GM23338 (cell line): Measurements from ENCODE around the gene PLEKHH3. TPM values are rescaled to one million over a fixed set of nuclear protein-coding genes. Genes with fewer than 3 reads are reported as not detected.

Experiments used
- ATAC-seq: fragments of 200-7000 bp; cut with Tn5 transposase; 3 replicates; pipeline ENCODE4 v1.9.1; 2020
- DNase-seq: peaks from one replicate; pipeline ENCODE4 v3.0.0-alpha.2; 2015; ENCODE audit warnings: low spot score
- H2AFZ ChIP-seq: fragments of 200-600 bp; sonication (generic); 2 replicates; pipeline ENCODE4 v1.8.0; 2016; ENCODE audit warnings: antibody characterized with exemption, mild to moderate bottlenecking, moderate library complexity
- H3F3A ChIP-seq: fragments of 200-600 bp; sonication (generic); replicated peaks from 2 replicates; pipeline ENCODE4 v1.8.0; 2017; ENCODE audit warnings: antibody characterized with exemption, mixed run types, low read depth
- H3K27ac ChIP-seq: fragments of 200-600 bp; sonication (generic); 2 replicates; pipeline ENCODE4 v1.6.1; 2016; ENCODE audit warnings: low read depth
- H3K27me3 ChIP-seq: fragments of 200-600 bp; sonication (generic); 2 replicates; pipeline ENCODE4 v1.8.0; 2016; ENCODE audit warnings: mild to moderate bottlenecking, mixed run types, moderate library complexity; ENCODE audit not compliant: insufficient read depth
- H3K36me3 ChIP-seq: fragments of 200-600 bp; sonication (generic); 2 replicates; pipeline ENCODE4 v1.8.0; 2016; ENCODE audit warnings: mild to moderate bottlenecking; ENCODE audit not compliant: insufficient read depth
- H3K4me1 ChIP-seq: fragments of 200-600 bp; sonication (generic); 2 replicates; pipeline ENCODE4 v1.8.0; 2016; ENCODE audit warnings: mild to moderate bottlenecking, moderate library complexity; ENCODE audit not compliant: insufficient read depth
- H3K4me2 ChIP-seq: fragments of 200-600 bp; sonication (generic); 2 replicates; pipeline ENCODE4 v1.7.1; 2017; ENCODE audit warnings: mixed run types
- H3K4me3 ChIP-seq: fragments of 200-600 bp; sonication (generic); 2 replicates; pipeline ENCODE4 v1.6.1; 2016; ENCODE audit warnings: mixed run types
- H3K79me2 ChIP-seq: fragments of 200-600 bp; sonication (generic); replicated peaks from 2 replicates; pipeline ENCODE4 v1.8.0; 2017; ENCODE audit warnings: mild to moderate bottlenecking; ENCODE audit not compliant: insufficient read depth
- H3K9me2 ChIP-seq: fragments of 200-600 bp; sonication (generic); 2 replicates; pipeline ENCODE4 v1.8.0; 2017; ENCODE audit not compliant: insufficient read depth
- H4K20me1 ChIP-seq: fragments of 200-600 bp; sonication (generic); replicated peaks from 2 replicates; pipeline ENCODE4 v1.8.0; 2017; ENCODE audit warnings: mild to moderate bottlenecking; ENCODE audit not compliant: insufficient read depth
- H3K27ac Mint-ChIP-seq: 2 replicates; pipeline ENCODE4 v1.8.0; 2020; ENCODE audit warnings: inconsistent platforms, mild to moderate bottlenecking, moderate library complexity, mixed read lengths
- H3K27me3 Mint-ChIP-seq: 3 replicates; pipeline ENCODE4 v1.8.0; 2022; ENCODE audit warnings: low read depth, mild to moderate bottlenecking, moderate library complexity, mixed read lengths, inconsistent platforms; ENCODE audit not compliant: insufficient read depth, poor library complexity
- H3K36me3 Mint-ChIP-seq: 3 replicates; pipeline ENCODE4 v1.8.0; 2021; ENCODE audit warnings: low read depth, mild to moderate bottlenecking, inconsistent platforms, moderate library complexity, mixed read lengths
- H3K4me1 Mint-ChIP-seq: 3 replicates; pipeline ENCODE4 v1.8.0; 2020; ENCODE audit warnings: mild to moderate bottlenecking, inconsistent platforms, mixed read lengths
- H3K4me3 Mint-ChIP-seq: 3 replicates; pipeline ENCODE4 v1.8.0; 2021; ENCODE audit warnings: moderate library complexity, mild to moderate bottlenecking, inconsistent platforms, mixed read lengths
- H3K9me3 Mint-ChIP-seq: 3 replicates; pipeline ENCODE4 v1.8.0; 2020; ENCODE audit warnings: moderate library complexity, mild to moderate bottlenecking, inconsistent platforms, mixed read lengths
- CREB1 ChIP-seq: fragments of 250-450 bp; sonication (Bioruptor Pico); IDR thresholded peaks from 2 replicates; pipeline ENCODE4 v1.5.0; 2020; ENCODE audit warnings: low read depth, mild to moderate bottlenecking, moderate library complexity
- CTCF ChIP-seq, 2 experiments: fragments of 200-600 bp in 1 of 2; sonication (generic) in 1 of 2; conservative IDR thresholded peaks; 2 replicates each; pipeline versions ENCODE4 v1.5.1 to v1.6.1; 2016 to 2017; ENCODE audit warnings: antibody characterized with exemption in 2 of 2, low read depth in 2 of 2, mild to moderate bottlenecking in 2 of 2, moderate library complexity in 1 of 2
- EZH2 ChIP-seq: fragments of 200-600 bp; sonication (generic); IDR thresholded peaks from one replicate; pipeline ENCODE4 v1.8.0; 2017; ENCODE audit warnings: antibody characterized with exemption, mild to moderate bottlenecking, low read depth; ENCODE audit not compliant: unreplicated experiment
- EZH2phosphoT487 ChIP-seq: fragments of 200-600 bp; sonication (generic); IDR thresholded peaks from one replicate; pipeline ENCODE4 v1.8.1; 2018; ENCODE audit warnings: antibody characterized with exemption; ENCODE audit not compliant: unreplicated experiment
- JUNB ChIP-seq: IDR thresholded peaks from one replicate; pipeline ENCODE4 v1.6.1; 2016; ENCODE audit warnings: antibody characterized with exemption; ENCODE audit not compliant: unreplicated experiment
- NANOG ChIP-seq: IDR thresholded peaks from 2 replicates; pipeline ENCODE4 v1.6.1; 2016; ENCODE audit warnings: antibody characterized with exemption, borderline replicate concordance
- POLR2AphosphoS5 ChIP-seq: IDR thresholded peaks from 2 replicates; pipeline ENCODE4 v1.6.1; 2016; ENCODE audit warnings: antibody characterized with exemption, low read depth
- REST ChIP-seq: IDR thresholded peaks from one replicate; pipeline ENCODE4 v1.6.1; 2018; ENCODE audit warnings: antibody characterized with exemption; ENCODE audit not compliant: unreplicated experiment
- STAT1 ChIP-seq: IDR thresholded peaks from one replicate; pipeline ENCODE4 v1.6.1; 2016; ENCODE audit warnings: antibody characterized with exemption; ENCODE audit not compliant: unreplicated experiment
- ZNF114 ChIP-seq: fragments of 250-450 bp; sonication (Bioruptor Pico); IDR thresholded peaks from 2 replicates; pipeline ENCODE4 v1.5.0; 2020; ENCODE audit warnings: mild to moderate bottlenecking, moderate library complexity
- ZNF331 ChIP-seq: fragments of 250-450 bp; sonication (Bioruptor Pico); IDR thresholded peaks from 2 replicates; pipeline ENCODE4 v1.5.0; 2020; ENCODE audit warnings: low read depth, mild to moderate bottlenecking, moderate library complexity
- polyA plus RNA-seq: library from polyadenylated mRNA; unstranded; fragments of >200 nt; fragmentation: Nextera tagmentation; extraction: Ambion mirVana; gene quantifications from 2 replicates; pipeline ENCODE4 v1.2.1, GENCODE V29; 2016
- total RNA-seq: library from RNA; depleted of rRNA; stranded (reverse); fragments of >200 nt; shearing (Covaris generic); gene quantifications from 2 replicates; pipeline ENCODE4 v1.2.3, GENCODE V29; 2014
- TF ChIP-seq, protein P1 (sequence below): IDR thresholded peaks from 2 replicates; pipeline ENCODE4 v1.6.1; 2016; ENCODE audit warnings: antibody characterized with exemption
- TF ChIP-seq, protein P2 (sequence below): fragments of 250-450 bp; sonication (Bioruptor Pico); IDR thresholded peaks from 2 replicates; pipeline ENCODE4 v1.5.0; 2020; ENCODE audit warnings: mild to moderate bottlenecking, moderate library complexity

The PLEKHH3 gene
- total and polyA plus RNA-seq, 2 experiments from 2014 or later = 10.9 to 24.2 TPM

GRCh38 chr17:42617956-42618431 lies 58.8 kb downstream of the PLEKHH3 start:
- no peak for TF ChIP-seq ZNF114 (CRISPR knock-in tag)
- TF ChIP-seq REST = no peak
- TF ChIP-seq STAT1 = no peak
- no peak for TF ChIP-seq JUNB
- no peak for TF ChIP-seq POLR2AphosphoS5
- no peak for TF ChIP-seq CTCF (conservative IDR thresholded peaks at IDR 0.05; ENCODE audit: low read depth in 2 of 2)
- no peak for TF ChIP-seq EZH2
- TF ChIP-seq, protein P1, sequence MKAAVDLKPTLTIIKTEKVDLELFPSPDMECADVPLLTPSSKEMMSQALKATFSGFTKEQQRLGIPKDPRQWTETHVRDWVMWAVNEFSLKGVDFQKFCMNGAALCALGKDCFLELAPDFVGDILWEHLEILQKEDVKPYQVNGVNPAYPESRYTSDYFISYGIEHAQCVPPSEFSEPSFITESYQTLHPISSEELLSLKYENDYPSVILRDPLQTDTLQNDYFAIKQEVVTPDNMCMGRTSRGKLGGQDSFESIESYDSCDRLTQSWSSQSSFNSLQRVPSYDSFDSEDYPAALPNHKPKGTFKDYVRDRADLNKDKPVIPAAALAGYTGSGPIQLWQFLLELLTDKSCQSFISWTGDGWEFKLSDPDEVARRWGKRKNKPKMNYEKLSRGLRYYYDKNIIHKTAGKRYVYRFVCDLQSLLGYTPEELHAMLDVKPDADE = no peak
- TF ChIP-seq EZH2phosphoT487 = no peak
- TF ChIP-seq NANOG = no peak
- TF ChIP-seq ZNF331 = no peak
- TF ChIP-seq CREB1 = no peak
- TF ChIP-seq, protein P2, sequence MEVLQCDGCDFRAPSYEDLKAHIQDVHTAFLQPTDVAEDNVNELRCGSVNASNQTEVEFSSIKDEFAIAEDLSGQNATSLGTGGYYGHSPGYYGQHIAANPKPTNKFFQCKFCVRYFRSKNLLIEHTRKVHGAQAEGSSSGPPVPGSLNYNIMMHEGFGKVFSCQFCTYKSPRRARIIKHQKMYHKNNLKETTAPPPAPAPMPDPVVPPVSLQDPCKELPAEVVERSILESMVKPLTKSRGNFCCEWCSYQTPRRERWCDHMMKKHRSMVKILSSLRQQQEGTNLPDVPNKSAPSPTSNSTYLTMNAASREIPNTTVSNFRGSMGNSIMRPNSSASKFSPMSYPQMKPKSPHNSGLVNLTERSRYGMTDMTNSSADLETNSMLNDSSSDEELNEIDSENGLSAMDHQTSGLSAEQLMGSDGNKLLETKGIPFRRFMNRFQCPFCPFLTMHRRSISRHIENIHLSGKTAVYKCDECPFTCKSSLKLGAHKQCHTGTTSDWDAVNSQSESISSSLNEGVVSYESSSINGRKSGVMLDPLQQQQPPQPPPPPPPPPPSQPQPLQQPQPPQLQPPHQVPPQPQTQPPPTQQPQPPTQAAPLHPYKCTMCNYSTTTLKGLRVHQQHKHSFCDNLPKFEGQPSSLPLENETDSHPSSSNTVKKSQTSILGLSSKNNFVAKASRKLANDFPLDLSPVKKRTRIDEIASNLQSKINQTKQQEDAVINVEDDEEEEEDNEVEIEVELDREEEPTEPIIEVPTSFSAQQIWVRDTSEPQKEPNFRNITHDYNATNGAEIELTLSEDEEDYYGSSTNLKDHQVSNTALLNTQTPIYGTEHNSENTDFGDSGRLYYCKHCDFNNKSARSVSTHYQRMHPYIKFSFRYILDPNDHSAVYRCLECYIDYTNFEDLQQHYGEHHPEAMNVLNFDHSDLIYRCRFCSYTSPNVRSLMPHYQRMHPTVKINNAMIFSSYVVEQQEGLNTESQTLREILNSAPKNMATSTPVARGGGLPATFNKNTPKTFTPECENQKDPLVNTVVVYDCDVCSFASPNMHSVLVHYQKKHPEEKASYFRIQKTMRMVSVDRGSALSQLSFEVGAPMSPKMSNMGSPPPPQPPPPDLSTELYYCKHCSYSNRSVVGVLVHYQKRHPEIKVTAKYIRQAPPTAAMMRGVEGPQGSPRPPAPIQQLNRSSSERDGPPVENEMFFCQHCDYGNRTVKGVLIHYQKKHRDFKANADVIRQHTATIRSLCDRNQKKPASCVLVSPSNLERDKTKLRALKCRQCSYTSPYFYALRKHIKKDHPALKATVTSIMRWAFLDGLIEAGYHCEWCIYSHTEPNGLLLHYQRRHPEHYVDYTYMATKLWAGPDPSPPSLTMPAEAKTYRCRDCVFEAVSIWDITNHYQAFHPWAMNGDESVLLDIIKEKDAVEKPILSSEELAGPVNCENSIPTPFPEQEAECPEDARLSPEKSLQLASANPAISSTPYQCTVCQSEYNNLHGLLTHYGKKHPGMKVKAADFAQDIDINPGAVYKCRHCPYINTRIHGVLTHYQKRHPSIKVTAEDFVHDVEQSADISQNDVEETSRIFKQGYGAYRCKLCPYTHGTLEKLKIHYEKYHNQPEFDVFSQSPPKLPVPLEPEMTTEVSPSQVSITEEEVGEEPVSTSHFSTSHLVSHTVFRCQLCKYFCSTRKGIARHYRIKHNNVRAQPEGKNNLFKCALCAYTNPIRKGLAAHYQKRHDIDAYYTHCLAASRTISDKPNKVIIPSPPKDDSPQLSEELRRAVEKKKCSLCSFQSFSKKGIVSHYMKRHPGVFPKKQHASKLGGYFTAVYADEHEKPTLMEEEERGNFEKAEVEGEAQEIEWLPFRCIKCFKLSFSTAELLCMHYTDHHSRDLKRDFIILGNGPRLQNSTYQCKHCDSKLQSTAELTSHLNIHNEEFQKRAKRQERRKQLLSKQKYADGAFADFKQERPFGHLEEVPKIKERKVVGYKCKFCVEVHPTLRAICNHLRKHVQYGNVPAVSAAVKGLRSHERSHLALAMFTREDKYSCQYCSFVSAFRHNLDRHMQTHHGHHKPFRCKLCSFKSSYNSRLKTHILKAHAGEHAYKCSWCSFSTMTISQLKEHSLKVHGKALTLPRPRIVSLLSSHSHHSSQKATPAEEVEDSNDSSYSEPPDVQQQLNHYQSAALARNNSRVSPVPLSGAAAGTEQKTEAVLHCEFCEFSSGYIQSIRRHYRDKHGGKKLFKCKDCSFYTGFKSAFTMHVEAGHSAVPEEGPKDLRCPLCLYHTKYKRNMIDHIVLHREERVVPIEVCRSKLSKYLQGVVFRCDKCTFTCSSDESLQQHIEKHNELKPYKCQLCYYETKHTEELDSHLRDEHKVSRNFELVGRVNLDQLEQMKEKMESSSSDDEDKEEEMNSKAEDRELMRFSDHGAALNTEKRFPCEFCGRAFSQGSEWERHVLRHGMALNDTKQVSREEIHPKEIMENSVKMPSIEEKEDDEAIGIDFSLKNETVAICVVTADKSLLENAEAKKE = no peak
- DNase-seq = no peak
- Mint-ChIP-seq H3K36me3 (peaks cover 29% of the 10 kb centered on the region), H3K27ac (no peak overlapping the region), H3K4me3 (no peak overlapping the region), H3K9me3 (no peaks in the 10 kb centered on the region), H3K27me3 (peaks cover 7% of the 10 kb centered on the region), H3K4me1 (peaks cover 13% of the 10 kb centered on the region; the same call in 2 of the 3 replicates)
- peaks cover 5% of the 10 kb centered on the region; the same call in 1 of the 2 replicates for H3K36me3 ChIP-seq
- H3K27ac ChIP-seq = peak overlapping the region; percentile 87
- peaks cover 1% of the 10 kb centered on the region; the same call in 1 of the 2 replicates for H4K20me1 ChIP-seq
- H3F3A ChIP-seq = peaks cover 2% of the 10 kb centered on the region; the same call in 1 of the 2 replicates
- H3K27me3 ChIP-seq = no peaks in the 10 kb centered on the region
- H3K4me3 ChIP-seq = no peak overlapping the region
- no peak overlapping the region for H2AFZ ChIP-seq
- no peaks in the 10 kb centered on the region for H3K79me2 ChIP-seq
- ATAC-seq = peak; percentile 15; the same call in 2 of the 3 replicates
- no peaks in the 10 kb centered on the region for H3K9me2 ChIP-seq
- H3K4me2 ChIP-seq = no peak overlapping the region
- H3K4me1 ChIP-seq = peaks cover 6% of the 10 kb centered on the region
